Dendritic cell treated with granulocyte-macrophage colony-stimulating factor and Interleukin-4, amounts not matched to agents 40 ng/mL and 50 ng/mL, for 4 days (primary cell): ENCODE results near the gene FBH1.
"Not testable (repeated sequence)": the region's sequence is repeated elsewhere in the genome, so short reads cannot be mapped to it uniquely, and the experiment has no call there.

Experiments
- H3K27ac Mint-ChIP-seq: one replicate; pipeline ENCODE4 v1.8.0; 2022; ENCODE audit warnings: mild to moderate bottlenecking, mixed read lengths
- H3K27me3 Mint-ChIP-seq: one replicate; pipeline ENCODE4 v1.8.0; 2022; ENCODE audit warnings: mild to moderate bottlenecking, mixed read lengths
- H3K36me3 Mint-ChIP-seq: one replicate; pipeline ENCODE4 v1.8.0; 2022; ENCODE audit warnings: low read depth, mixed read lengths
- H3K4me1 Mint-ChIP-seq: one replicate; pipeline ENCODE4 v1.8.0; 2022; ENCODE audit warnings: low read depth, mixed read lengths
- H3K4me3 Mint-ChIP-seq: one replicate; pipeline ENCODE4 v1.8.0; 2022; ENCODE audit warnings: mild to moderate bottlenecking, moderate library complexity, mixed read lengths
- H3K9me3 Mint-ChIP-seq: one replicate; pipeline ENCODE4 v1.8.0; 2022; ENCODE audit warnings: mixed read lengths
- intact Hi-C: fragments of 100-400 bp; cut with micrococcal nuclease; formaldehyde crosslinking; loops from one replicate; pipeline ENCODE4 v1.15.0; 2022

Gene FBH1

DNA sequence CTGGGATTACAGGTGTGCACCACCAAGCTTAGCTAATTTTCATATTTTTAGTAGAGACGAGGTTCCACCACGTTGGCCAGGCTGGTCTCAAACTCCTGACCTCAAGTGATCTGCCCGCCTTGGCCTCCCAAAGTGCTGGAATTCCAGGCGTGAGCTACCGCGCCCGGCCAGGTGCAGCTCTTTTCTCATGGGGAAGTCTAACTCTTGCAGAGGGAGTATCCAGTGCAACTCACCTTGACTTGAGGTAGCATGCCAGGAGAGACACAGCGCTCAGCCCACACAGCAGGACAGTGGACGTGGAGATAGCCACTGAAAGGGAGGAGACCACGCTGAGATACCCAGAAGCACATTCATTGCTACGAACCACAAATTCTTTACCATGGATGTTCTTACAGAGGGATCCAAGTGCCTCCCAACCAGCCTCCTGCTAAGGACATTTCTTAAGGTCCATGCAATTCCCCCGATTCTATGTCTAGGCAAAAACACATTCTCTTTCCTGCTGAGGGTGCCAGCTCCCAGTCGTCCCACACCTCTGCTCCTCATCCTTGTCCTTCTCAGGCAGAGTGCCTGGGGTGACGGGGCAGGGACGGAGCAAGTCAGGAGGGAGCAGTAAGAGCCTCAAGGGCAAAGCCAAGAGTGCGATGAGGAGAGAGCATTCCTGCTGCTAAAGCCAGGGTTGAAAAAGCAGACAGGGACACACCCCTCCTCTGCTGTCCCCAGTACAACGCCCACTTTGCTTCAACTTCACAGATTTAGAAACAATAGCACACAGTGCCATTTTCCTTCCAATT is 66.3 kb downstream of the FBH1 start:
- intact Hi-C loops = no loop called here
- Mint-ChIP-seq H3K9me3 (no peaks in the 10 kb centered on the region), H3K4me1 (peaks cover under 1% of the 10 kb centered on the region), H3K4me3 (no peak overlapping the region), H3K27ac (no peak overlapping the region), H3K27me3 (no peaks in the 10 kb centered on the region), H3K36me3 (peaks cover 15% of the 10 kb centered on the region)

DNA sequence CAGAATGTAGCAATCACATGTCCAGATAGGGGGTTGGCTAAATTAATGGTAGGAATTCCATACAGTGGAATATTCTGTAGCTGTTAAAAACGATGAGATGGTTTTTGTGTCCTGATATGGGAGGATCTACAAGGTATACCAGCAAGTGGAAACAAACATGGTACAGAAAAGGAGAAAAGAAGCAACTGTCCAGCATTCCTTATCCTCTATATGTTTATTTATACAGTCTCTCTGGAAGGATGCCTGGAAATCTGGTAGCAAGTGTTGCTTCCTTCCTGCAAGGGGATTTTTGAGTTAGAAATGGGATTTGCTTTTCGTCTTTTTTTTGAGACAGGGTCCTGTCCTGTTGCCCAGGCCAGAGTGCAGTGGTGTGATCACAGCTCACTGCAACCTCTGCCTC is 68.0 kb downstream of the FBH1 start:
- no peaks in the 10 kb centered on the region for H3K9me3 Mint-ChIP-seq
- H3K27ac Mint-ChIP-seq = no peak overlapping the region
- H3K4me3 Mint-ChIP-seq = no peak overlapping the region
- intact Hi-C loops = no loop called here
- peaks cover 15% of the 10 kb centered on the region for H3K36me3 Mint-ChIP-seq
- H3K4me1 Mint-ChIP-seq = no peaks in the 10 kb centered on the region
- H3K27me3 Mint-ChIP-seq = no peaks in the 10 kb centered on the region

DNA sequence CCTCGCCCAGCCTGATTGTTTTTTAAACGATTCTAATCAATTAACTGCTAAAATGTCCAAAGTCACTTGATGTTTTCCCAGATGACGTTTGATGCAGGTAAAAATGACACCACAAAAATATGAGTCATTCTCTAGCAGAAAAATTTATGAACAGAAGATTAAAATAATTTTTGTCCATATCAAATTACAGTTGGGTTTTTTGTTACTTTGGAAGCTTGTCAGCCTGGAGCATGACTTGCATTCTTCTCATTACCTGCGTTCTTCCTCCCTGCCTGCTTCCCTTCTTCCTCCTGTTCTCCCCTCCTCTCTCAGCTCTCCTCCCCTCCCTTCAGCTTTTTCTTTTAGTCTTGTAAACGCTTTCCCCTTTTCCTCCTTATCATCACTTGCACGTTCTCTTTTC is 68.6 kb downstream of the FBH1 start:
- Mint-ChIP-seq H3K4me1 (no peaks in the 10 kb centered on the region), H3K36me3 (peaks cover 15% of the 10 kb centered on the region), H3K27me3 (no peaks in the 10 kb centered on the region), H3K27ac (no peak overlapping the region), H3K4me3 (no peak overlapping the region), H3K9me3 (no peaks in the 10 kb centered on the region)
- intact Hi-C loops = no loop called here

DNA sequence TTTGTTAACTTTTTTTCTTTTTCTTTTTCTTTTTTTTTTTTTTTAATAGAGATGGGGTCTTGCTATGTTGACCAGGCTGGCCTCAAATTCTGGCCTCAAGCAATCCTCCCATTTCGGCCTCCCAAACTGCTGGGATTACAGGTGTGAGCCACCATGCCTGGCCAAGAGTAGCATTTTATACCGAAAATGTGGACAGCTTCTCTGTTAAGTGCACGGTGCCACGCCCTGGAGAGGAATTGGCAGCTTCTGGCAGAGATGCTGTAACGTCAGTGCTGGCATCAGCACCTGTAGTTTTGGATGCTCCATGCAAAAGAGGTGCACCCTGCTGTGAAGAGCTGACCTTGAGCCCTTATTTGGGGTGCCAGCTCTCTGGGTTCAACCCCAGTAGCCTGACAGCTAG is 69.1 kb downstream of the FBH1 start:
- Mint-ChIP-seq H3K4me1 (no peaks in the 10 kb centered on the region), H3K27me3 (no peaks in the 10 kb centered on the region), H3K9me3 (no peaks in the 10 kb centered on the region), H3K4me3 (no peak overlapping the region), H3K27ac (no peak overlapping the region), H3K36me3 (peaks cover 15% of the 10 kb centered on the region)
- intact Hi-C loops = no loop called here

DNA sequence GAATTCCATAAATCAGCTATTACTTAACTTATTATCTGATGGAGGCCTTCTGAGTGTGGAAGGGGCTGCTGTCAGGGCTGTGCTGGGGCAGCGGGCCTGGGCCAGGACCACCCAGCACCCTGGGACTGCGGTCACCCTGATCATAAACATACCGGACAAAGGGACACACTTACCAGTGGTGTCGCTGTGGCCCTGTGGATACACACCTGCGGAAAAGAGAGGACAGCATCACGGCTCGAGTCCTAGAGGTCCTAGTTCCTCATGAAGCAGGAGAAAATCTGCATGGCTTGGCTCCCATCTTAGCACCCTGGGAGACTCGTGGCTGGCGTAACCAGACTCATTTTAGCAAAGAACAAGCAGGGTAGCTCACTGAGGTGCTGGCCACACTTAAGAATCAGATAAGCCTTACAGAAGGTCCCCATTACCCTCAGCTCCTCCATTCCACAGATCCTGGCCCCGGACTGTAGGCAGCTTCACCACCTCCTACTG is 69.6 kb downstream of the FBH1 start:
- no peaks in the 10 kb centered on the region for H3K9me3 Mint-ChIP-seq
- peaks cover 15% of the 10 kb centered on the region for H3K36me3 Mint-ChIP-seq
- H3K27ac Mint-ChIP-seq = no peak overlapping the region
- intact Hi-C loops = no loop called here
- H3K4me3 Mint-ChIP-seq = no peak overlapping the region
- no peaks in the 10 kb centered on the region for H3K4me1 Mint-ChIP-seq
- H3K27me3 Mint-ChIP-seq = no peaks in the 10 kb centered on the region

DNA sequence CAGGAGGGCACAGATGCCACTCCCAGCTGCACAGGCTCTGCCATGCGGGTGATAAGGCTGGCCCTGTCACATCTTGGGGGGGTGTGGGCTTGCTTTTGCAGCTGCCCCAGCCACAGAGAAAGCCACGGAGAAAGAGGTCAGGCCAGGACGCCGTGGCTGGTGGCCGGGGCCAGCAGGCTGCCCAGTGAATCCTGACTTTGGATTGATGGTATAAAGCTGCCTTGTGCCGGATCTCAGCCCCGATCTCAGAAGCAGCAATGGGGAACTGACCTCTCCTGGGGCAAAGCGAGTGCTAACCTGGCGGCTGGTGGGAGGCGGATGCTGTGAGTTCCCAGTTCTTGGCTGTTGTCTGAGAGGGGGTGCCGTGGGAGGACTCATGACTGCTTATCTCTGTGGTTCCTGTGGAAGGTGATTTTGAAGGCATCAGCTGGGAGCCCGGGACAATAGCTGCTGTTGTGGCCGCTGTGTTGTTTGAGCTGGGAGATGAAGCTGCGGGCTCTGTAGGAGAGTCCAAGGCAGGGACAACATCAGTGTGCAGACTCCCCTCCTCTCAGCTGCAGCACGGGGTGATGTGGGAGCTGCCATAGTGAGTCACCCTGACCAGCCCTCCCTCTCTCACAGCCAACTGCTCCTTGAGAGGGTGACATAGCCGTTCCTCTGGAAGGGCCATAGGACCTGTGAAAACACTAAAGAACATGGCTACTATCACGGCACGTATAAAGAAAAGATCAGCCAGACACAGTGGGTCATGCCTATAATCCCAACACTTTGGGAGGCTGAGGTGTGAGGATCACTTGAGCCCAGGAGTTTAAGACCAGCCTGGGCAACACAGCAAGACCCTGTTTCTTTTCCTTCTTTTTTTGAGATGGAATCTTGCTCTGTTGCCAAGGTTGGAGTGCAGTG is 70.3 kb downstream of the FBH1 start:
- H3K9me3 Mint-ChIP-seq = no peaks in the 10 kb centered on the region
- peaks cover 15% of the 10 kb centered on the region for H3K36me3 Mint-ChIP-seq
- no peak overlapping the region for H3K4me3 Mint-ChIP-seq
- intact Hi-C loops = no loop called here
- H3K27ac Mint-ChIP-seq = no peak overlapping the region
- H3K4me1 Mint-ChIP-seq = no peaks in the 10 kb centered on the region
- H3K27me3 Mint-ChIP-seq = no peaks in the 10 kb centered on the region

DNA sequence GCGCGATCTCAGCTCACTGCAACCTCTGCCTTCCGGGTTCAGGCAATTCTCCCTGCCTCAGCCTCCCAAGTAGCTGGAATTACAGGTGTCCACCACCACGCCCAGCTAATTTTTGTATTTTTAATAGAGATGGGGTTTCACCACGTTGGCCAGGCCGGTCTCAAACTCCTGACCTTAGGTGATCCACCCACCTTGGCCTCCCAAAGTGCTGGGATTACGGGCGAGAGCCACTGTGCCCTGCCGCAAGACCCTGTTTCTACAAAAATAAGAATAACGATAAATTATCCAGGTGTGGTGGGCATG is 70.9 kb downstream of the FBH1 start:
- H3K4me1 Mint-ChIP-seq, H3K27ac Mint-ChIP-seq, H3K4me3 Mint-ChIP-seq, H3K27me3 Mint-ChIP-seq, intact Hi-C loops, H3K9me3 Mint-ChIP-seq: not testable (repeated sequence)
- peaks cover 15% of the 10 kb centered on the region for H3K36me3 Mint-ChIP-seq

DNA sequence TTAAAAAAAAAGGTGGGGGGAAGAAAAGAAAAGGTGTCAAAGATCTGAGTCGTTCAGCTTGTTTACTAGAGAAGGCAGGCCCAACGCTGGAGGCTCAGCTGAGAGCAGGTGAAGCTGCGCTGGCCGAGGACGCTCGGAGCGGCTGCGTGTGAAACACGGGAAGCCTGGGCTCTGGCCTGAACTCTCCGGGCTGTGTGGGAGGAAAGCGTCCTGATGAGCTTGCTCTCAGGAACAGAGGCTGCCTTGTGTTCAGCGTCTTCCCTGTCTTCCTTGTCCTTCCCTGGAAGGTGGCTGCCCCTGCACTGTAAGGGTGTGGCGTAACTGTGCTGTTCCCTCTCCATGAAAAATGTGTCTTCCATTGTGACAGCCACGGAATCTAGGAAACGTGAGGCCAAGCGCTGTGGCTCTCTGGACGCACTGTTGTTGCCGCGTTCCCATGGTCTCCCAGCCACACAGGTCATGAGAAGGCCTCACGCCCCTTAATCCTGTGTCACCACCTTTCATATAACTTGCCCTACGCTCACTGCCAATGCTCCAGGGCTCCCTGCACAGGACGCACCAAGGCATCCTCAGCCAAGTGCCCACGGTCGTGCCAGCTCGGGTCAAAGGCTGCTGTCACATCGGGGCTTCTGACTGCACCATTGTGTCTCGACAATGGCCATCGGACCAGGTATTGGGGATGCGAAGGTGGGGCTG is 71.5 kb downstream of the FBH1 start:
- Mint-ChIP-seq H3K27ac (no peak overlapping the region), H3K9me3 (no peaks in the 10 kb centered on the region), H3K36me3 (peaks cover 14% of the 10 kb centered on the region), H3K27me3 (no peaks in the 10 kb centered on the region), H3K4me3 (no peak overlapping the region), H3K4me1 (no peaks in the 10 kb centered on the region)
- intact Hi-C loops = no loop called here

DNA sequence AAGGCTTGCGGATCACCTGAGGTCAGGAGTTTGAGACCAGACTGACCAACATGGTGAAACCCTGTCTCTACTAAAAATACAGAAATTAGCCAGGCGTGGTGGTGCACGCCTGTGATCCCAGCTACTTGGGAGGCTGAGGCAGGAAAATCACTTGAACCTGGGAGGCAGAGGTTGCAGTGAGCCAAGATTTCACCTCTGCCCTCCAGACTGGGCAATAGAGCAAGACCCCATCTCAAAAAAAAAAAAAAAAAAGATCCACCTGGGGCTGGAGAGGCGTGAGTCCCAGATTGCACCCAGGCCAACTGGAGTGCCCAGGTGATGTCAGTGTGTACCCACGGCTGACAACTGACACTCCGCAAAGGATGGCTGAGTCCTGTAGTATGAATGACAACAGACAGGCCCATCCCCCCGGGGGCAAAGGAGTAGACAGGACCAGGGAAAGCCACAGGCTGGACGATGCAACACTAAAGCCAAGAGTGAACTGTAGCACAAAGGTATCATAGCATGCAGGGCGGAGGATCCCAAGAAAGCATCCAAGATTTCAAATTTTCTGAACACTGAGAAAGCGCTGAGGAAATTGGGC is 72.4 kb downstream of the FBH1 start:
- intact Hi-C loops, H3K36me3 Mint-ChIP-seq, H3K27ac Mint-ChIP-seq, H3K9me3 Mint-ChIP-seq, H3K4me3 Mint-ChIP-seq, H3K4me1 Mint-ChIP-seq, H3K27me3 Mint-ChIP-seq: not testable (repeated sequence)

DNA sequence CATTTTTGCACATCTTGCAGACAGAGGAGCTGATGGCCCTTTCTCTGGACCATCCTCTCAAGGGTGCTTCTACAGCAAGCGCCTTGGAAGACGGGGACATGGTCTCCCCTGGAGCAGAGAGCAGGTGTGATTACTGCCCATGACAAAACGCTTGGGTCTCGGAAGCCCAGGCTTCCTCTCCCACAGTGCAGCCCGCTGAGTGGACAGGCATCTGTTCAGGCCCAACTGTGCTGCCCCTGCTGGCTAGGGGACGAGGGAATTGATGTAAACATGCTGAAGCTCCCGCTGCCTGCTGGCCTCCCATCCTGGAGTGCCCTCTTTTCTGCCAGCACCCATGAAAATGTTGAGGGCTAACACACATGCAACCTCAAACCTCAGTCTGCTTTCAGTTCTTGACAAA is 73.0 kb downstream of the FBH1 start:
- H3K27ac Mint-ChIP-seq = no peak overlapping the region

DNA sequence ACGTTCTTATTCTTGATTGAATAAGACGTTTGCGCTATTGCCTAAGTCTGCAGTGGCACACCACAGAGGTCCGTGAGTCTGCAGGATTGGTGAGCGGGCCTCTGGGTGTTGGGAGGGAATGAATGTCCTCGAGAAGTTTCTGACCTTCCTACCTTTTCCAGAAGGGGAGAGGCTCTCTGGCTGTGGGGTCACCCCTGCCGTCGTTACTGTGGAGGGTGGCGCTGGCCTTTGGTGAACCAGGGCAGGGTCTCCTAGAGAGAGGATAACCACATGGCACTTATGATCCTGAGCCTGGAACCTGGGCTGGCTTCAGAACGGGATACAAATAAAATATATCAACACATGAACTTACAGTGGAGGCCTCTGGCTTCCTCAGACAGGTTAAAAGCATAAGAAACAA is 73.5 kb downstream of the FBH1 start:
- Mint-ChIP-seq H3K27ac (no peak overlapping the region), H3K9me3 (no peaks in the 10 kb centered on the region), H3K4me3 (no peak overlapping the region), H3K36me3 (peaks cover 8% of the 10 kb centered on the region), H3K4me1 (no peaks in the 10 kb centered on the region), H3K27me3 (no peaks in the 10 kb centered on the region)
- intact Hi-C loops = no loop called here

More for the DNA sequence above, 73.0 kb downstream of the FBH1 start:
- H3K9me3 Mint-ChIP-seq = no peaks in the 10 kb centered on the region
- no peaks in the 10 kb centered on the region for H3K27me3 Mint-ChIP-seq
- intact Hi-C loops = no loop called here
- H3K4me1 Mint-ChIP-seq = no peaks in the 10 kb centered on the region
- H3K36me3 Mint-ChIP-seq = peaks cover 8% of the 10 kb centered on the region
- H3K4me3 Mint-ChIP-seq = no peak overlapping the region

DNA sequence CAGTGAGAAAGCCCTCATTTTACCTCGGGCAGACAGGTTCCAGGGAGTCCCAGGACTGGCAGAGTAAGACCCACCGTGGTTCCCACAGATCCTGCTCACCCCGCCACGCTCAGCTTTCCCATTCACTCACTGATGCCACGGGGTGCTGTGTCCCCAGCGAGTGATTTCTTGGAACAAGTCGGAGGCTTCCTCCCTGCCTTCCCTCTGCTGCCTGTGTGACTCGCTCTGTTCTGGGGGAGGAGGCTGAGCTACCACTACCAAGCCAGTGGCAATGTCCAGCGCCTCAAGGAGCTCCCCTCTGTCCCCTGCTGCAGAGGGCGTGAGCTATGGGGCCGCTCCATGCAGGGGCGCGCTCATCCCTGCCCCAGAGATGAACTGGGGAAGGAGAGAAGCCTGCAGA is 74.7 kb downstream of the FBH1 start:
- Mint-ChIP-seq H3K4me1 (no peaks in the 10 kb centered on the region), H3K4me3 (no peak overlapping the region), H3K27ac (no peak overlapping the region), H3K9me3 (no peaks in the 10 kb centered on the region), H3K36me3 (peaks cover 7% of the 10 kb centered on the region), H3K27me3 (no peaks in the 10 kb centered on the region)
- intact Hi-C loops = no loop called here

DNA sequence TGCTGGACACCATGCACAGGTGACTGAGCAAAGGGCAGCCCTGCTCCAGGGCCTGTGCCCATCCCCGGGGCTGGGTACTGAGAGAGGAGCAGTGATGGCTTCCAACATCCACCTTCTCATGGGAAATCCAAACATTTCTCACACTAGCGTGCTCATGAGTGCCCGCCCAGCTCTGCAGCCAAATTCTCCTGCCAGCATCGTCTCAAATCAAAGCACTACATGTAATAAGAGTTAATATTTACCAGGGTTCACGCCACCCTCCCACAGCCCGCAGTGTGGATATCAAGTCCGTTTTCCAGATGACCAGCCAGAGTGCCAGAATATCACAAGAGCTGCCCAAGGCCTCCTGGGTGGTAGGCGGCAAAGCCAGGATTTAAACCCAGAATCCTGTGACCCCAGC is 75.2 kb downstream of the FBH1 start:
- Mint-ChIP-seq H3K9me3 (no peaks in the 10 kb centered on the region), H3K4me3 (no peak overlapping the region), H3K4me1 (no peaks in the 10 kb centered on the region), H3K36me3 (peaks cover 2% of the 10 kb centered on the region), H3K27me3 (no peaks in the 10 kb centered on the region), H3K27ac (no peak overlapping the region)
- intact Hi-C loops = no loop called here
